DND-41 (cell line): ENCODE data around the gene PHOX2A.

Experiments
- ATAC-seq: fragments of 200-7000 bp; cut with Tn5 transposase; 3 replicates; pipeline ENCODE4 v1.9.1; 2021; ENCODE audit warnings: low read depth; ENCODE audit not compliant: insufficient read depth
- DNase-seq: peaks from one replicate; pipeline ENCODE4 v3.0.0-alpha.2; 2020
- H2AFZ ChIP-seq: 2 replicates; pipeline ENCODE4 v1.6.0; 2012; ENCODE audit warnings: low read depth, low read length
- H3K27ac ChIP-seq: 2 replicates; pipeline ENCODE4 v1.5.1; 2012; ENCODE audit warnings: low read length, inconsistent platforms
- H3K27me3 ChIP-seq: fragments of 200-600 bp; sonication (generic); 2 replicates; pipeline ENCODE4 v1.6.0; 2012; ENCODE audit warnings: low read length, mild to moderate bottlenecking, inconsistent platforms; ENCODE audit not compliant: insufficient read depth, poor library complexity
- H3K36me3 ChIP-seq: 2 replicates; pipeline ENCODE4 v1.5.1; 2012; ENCODE audit warnings: low read length, inconsistent platforms; ENCODE audit not compliant: insufficient read depth
- H3K4me1 ChIP-seq: 2 replicates; pipeline ENCODE4 v1.5.1; 2012; ENCODE audit warnings: mild to moderate bottlenecking, low read length; ENCODE audit not compliant: insufficient read depth
- H3K4me2 ChIP-seq: 2 replicates; pipeline ENCODE4 v1.6.0; 2012; ENCODE audit warnings: mild to moderate bottlenecking, moderate library complexity, low read length, inconsistent platforms; ENCODE audit not compliant: insufficient read depth
- H3K4me3 ChIP-seq, 2 experiments: fragments of 200-600 bp in 1 of 2; shearing (Covaris generic) in 1 of 2; 2 replicates each; pipeline ENCODE4 v1.5.1; 2012 to 2016; ENCODE audit warnings: inconsistent platforms in 2 of 2, low read length in 2 of 2, mild to moderate bottlenecking in 2 of 2, low read depth in 1 of 2, moderate library complexity in 1 of 2
- H3K79me2 ChIP-seq: 2 replicates; pipeline ENCODE4 v1.6.0; 2012; ENCODE audit warnings: low read length, inconsistent platforms; ENCODE audit not compliant: insufficient read depth
- H3K9ac ChIP-seq: 2 replicates; pipeline ENCODE4 v1.6.0; 2012; ENCODE audit warnings: low read depth, mild to moderate bottlenecking, inconsistent platforms, low read length, moderate library complexity
- H3K9me3 ChIP-seq: 2 replicates; pipeline ENCODE4 v1.5.1; 2012; ENCODE audit warnings: low read length, moderate library complexity, mild to moderate bottlenecking, inconsistent platforms; ENCODE audit not compliant: insufficient read depth, severe bottlenecking
- H4K20me1 ChIP-seq: 2 replicates; pipeline ENCODE4 v1.6.0; 2012; ENCODE audit warnings: low read length; ENCODE audit not compliant: insufficient read depth
- EZH2 ChIP-seq: IDR thresholded peaks from 3 replicates; pipeline ENCODE4 v1.6.1; 2012; ENCODE audit warnings: borderline replicate concordance, low read depth, mild to moderate bottlenecking, moderate library complexity, low read length, inconsistent platforms; ENCODE audit not compliant: severe bottlenecking
- TF ChIP-seq, protein P1 (sequence below): IDR thresholded peaks from 2 replicates; pipeline ENCODE4 v1.5.1; 2012; ENCODE audit warnings: borderline replicate concordance, low read length, moderate library complexity, mild to moderate bottlenecking; ENCODE audit not compliant: poor library complexity, severe bottlenecking; ENCODE audit errors: extremely low read depth

Gene PHOX2A

DNA sequence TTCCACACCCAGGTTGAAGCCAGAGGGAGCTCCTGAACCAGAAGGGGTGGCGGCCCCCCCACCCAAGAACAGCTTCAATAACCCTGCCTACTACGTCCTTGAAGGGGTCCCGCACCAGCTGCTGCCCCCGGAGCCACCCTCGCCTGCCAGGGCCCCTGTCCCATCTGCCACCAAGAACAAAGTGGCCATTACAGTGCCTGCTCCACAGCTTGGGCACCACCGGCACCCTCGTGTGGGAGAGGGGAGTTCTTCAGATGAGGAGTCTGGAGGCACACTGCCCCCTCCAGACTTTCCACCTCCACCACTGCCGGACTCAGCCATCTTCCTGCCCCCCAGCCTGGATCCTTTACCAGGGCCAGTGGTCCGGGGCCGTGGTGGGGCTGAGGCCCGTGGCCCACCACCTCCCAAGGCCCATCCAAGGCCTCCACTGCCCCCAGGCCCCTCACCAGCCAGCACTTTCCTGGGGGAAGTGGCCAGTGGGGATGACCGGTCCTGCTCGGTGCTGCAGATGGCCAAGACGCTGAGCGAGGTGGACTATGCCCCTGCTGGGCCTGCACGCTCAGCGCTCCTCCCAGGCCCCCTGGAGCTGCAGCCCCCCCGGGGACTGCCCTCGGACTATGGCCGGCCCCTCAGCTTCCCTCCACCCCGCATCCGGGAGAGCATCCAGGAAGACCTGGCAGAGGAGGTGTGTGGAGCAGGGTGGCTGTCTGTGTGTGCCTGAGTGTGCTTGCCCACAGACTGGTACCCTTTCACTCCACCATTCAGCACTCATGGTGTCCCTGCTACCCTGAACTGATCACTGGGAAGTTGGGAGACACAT is 6.7 kb downstream of the PHOX2A start:
- Histone ChIP-seq H3K9me3 (no peaks in the 10 kb centered on the region), H3K79me2 (no peaks in the 10 kb centered on the region), H2AFZ (no peak overlapping the region), H3K4me1 (no peaks in the 10 kb centered on the region), H3K9ac (no peak overlapping the region), H4K20me1 (peaks cover 16% of the 10 kb centered on the region), H3K4me2 (no peak overlapping the region), H3K27me3 (no peaks in the 10 kb centered on the region), H3K27ac (no peak overlapping the region), H3K4me3 (no peak overlapping the region), H3K36me3 (peaks cover 62% of the 10 kb centered on the region)
- ATAC-seq (no peak), DNase-seq (no peak)
- TF ChIP-seq, protein P1, sequence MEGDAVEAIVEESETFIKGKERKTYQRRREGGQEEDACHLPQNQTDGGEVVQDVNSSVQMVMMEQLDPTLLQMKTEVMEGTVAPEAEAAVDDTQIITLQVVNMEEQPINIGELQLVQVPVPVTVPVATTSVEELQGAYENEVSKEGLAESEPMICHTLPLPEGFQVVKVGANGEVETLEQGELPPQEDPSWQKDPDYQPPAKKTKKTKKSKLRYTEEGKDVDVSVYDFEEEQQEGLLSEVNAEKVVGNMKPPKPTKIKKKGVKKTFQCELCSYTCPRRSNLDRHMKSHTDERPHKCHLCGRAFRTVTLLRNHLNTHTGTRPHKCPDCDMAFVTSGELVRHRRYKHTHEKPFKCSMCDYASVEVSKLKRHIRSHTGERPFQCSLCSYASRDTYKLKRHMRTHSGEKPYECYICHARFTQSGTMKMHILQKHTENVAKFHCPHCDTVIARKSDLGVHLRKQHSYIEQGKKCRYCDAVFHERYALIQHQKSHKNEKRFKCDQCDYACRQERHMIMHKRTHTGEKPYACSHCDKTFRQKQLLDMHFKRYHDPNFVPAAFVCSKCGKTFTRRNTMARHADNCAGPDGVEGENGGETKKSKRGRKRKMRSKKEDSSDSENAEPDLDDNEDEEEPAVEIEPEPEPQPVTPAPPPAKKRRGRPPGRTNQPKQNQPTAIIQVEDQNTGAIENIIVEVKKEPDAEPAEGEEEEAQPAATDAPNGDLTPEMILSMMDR: no peak
- no peak for TF ChIP-seq EZH2

DNA sequence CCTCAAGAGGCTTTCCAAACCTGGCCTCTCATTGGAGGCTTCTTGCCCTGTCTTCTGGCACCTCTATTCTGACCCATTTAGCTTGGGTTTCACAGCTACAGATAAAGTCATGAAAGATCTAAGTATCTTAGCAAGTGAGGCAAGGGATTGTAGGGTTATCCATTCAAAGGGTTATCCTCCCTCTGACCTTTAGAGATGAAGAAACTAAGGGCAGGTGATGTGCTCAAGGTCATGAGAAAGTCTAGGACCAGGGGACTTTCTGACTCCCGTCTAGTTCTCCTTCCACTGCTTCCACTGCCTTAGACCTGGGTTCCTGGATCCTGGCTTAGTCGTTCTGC is 7.2 kb downstream of the PHOX2A start:
- Histone ChIP-seq H3K27ac (no peak overlapping the region), H3K4me1 (no peaks in the 10 kb centered on the region), H3K79me2 (no peaks in the 10 kb centered on the region), H3K36me3 (peaks cover 68% of the 10 kb centered on the region), H2AFZ (no peak overlapping the region), H3K27me3 (no peaks in the 10 kb centered on the region), H3K4me3 (no peak overlapping the region), H3K9me3 (no peaks in the 10 kb centered on the region), H3K4me2 (no peak overlapping the region), H3K9ac (no peak overlapping the region), H4K20me1 (peaks cover 16% of the 10 kb centered on the region)
- TF ChIP-seq EZH2: no peak
- TF ChIP-seq, protein P1: no peak
- ATAC-seq: no peak
- DNase-seq: no peak

DNA sequence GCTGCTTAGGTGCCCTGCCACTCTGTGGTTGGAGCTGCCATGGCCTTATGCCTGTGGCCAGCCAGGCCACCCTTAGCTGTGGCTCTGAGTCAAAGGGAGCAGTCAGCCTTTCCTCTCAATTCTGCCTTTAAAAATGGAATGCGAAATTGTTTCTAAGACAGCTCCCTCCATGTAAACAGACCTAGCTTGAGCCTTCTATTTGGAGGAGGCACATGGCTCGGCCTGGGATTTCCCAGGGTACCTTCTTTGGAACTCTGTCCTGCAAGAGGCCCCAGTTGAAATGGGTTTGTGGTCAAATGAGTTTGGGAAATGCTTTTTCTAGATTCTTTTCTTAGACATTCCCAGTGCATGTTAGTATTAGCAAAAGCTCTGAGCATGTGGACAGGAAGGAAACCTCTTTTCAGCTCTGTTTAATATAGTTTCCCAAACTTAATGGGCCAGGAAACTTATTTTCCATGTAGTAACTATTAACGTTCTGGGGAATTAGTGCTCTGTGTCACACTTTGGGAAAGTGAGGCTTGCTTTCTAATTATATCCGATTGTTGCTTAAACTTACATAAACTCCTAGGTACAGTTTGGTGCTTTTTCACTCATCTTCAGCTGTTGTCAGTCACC is 7.8 kb downstream of the PHOX2A start:
- no peak for ATAC-seq
- Histone ChIP-seq H3K27ac (no peak overlapping the region), H3K9me3 (no peaks in the 10 kb centered on the region), H3K4me2 (no peak overlapping the region), H4K20me1 (peaks cover 17% of the 10 kb centered on the region), H3K4me1 (no peaks in the 10 kb centered on the region), H3K9ac (no peak overlapping the region), H3K36me3 (peaks cover 73% of the 10 kb centered on the region), H2AFZ (no peak overlapping the region), H3K4me3 (no peak overlapping the region), H3K27me3 (no peaks in the 10 kb centered on the region), H3K79me2 (no peaks in the 10 kb centered on the region)
- no peak for DNase-seq
- TF ChIP-seq EZH2: no peak
- TF ChIP-seq, protein P1: no peak
